ENCODE measurements around the gene GJC1. TPM values are rescaled to one million over a fixed set of nuclear protein-coding genes. Genes with fewer than 3 reads are reported as not detected.

GJC1 gene
- total RNA-seq (2014; rRNA removed; shearing (Covaris generic)) (18.4 and 19.1 TPM in 2 replicates), polyA plus RNA-seq (2016; fragmentation: Nextera tagmentation; extraction: Ambion mirVana) (13.6 and 15.2 TPM in 2 replicates)

- H3K36me3 ChIP-seq (ENCODE audit: low read depth) = no peaks in the 10 kb centered on the region
- peaks cover 17% of the 10 kb centered on the region for H3K4me1 ChIP-seq (ENCODE audit: insufficient read depth)
- DNase-seq = peak; percentile 62
- no peaks in the 10 kb centered on the region for H4K20me1 ChIP-seq (ENCODE audit: insufficient read depth)
- WGBS, 2 experiments (ENCODE audit: low coverage in 1 of 2, low lambda C conversion rate in 2 of 2, missing lambda C conversion rate in 2 of 2) = 1% methylated on average over 82 to 109 of the region's 123 CpGs
- H3K27ac ChIP-seq = peak within 1 kb of the TSS; percentile 45
- peak within 1 kb of the TSS; percentile 82 for H3K4me2 ChIP-seq (ENCODE audit: unreplicated experiment)
- H3K9ac ChIP-seq = peak within 1 kb of the TSS; percentile 85
- H3K9me2 ChIP-seq (ENCODE audit: insufficient read depth) = no peaks in the 10 kb centered on the region
- H3K4me3 ChIP-seq = peak within 1 kb of the TSS; percentile 97
- H3K9me3 ChIP-seq (ENCODE audit: low read depth) = no peaks in the 10 kb centered on the region
- no peaks in the 10 kb centered on the region for H3K27me3 ChIP-seq (replicated peaks; ENCODE audit: insufficient read depth)
- H2AFZ ChIP-seq = peak within 1 kb of the TSS; percentile 90
- no peak for TF ChIP-seq EZH2phosphoT487 (IDR thresholded peaks at IDR 0.05; ENCODE audit: insufficient read depth, low read depth)
- no peak for TF ChIP-seq EZH2 (IDR thresholded peaks at IDR 0.05; ENCODE audit: insufficient read depth, poor library complexity, severe bottlenecking)
- H3F3A ChIP-seq (ENCODE audit: insufficient read depth) = peaks cover 22% of the 10 kb centered on the region
- H3K79me2 ChIP-seq (ENCODE audit: insufficient read depth) = peaks cover 49% of the 10 kb centered on the region
- in situ Hi-C loops (cut with MboI) = no loop called here
These were observed at the start of gene GJC1 for GRCh38 chr17:44829523-44830358. GJC1 (minus strand) TSS chr17:44830287; CDS start chr17:44805817, 24,470 bp downstream.

GRCh38 chr17:44879376-44879775, 49.3 kb upstream of the GJC1 start:
- Histone ChIP-seq H3K9me2 (ENCODE audit: insufficient read depth) (no peaks in the 10 kb centered on the region), H3K27me3 (replicated peaks; ENCODE audit: insufficient read depth) (no peaks in the 10 kb centered on the region), H3K9me3 (ENCODE audit: low read depth) (no peaks in the 10 kb centered on the region), H3K9ac (no peak overlapping the region), H3K4me3 (no peak overlapping the region), H3K27ac (no peak overlapping the region), H3F3A (ENCODE audit: insufficient read depth) (peaks cover 9% of the 10 kb centered on the region), H3K4me1 (ENCODE audit: insufficient read depth) (no peaks in the 10 kb centered on the region), H4K20me1 (ENCODE audit: insufficient read depth) (no peaks in the 10 kb centered on the region), H3K36me3 (ENCODE audit: low read depth) (peaks cover 62% of the 10 kb centered on the region), H2AFZ (no peak overlapping the region), H3K79me2 (ENCODE audit: insufficient read depth) (0 out of 2 replicates have a peak, but pooled peaks cover 12% of the 10 kb centered on the region), H3K4me2 (ENCODE audit: unreplicated experiment) (no peak overlapping the region)
- no peak for DNase-seq
- WGBS, 2 experiments (ENCODE audit: low coverage in 1 of 2, low lambda C conversion rate in 2 of 2, missing lambda C conversion rate in 2 of 2) = 94 to 98% methylated on average over 6 of the region's 6 CpGs
- no peak for TF ChIP-seq EZH2 (IDR thresholded peaks at IDR 0.05; ENCODE audit: insufficient read depth, poor library complexity, severe bottlenecking)
- TF ChIP-seq EZH2phosphoT487 (IDR thresholded peaks at IDR 0.05; ENCODE audit: insufficient read depth, low read depth) = no peak
- in situ Hi-C loops (cut with MboI) = no loop called here

GRCh38 chr17:44878627-44879221, 48.6 kb upstream of the GJC1 start:
- Histone ChIP-seq H3F3A (ENCODE audit: insufficient read depth) (peaks cover 9% of the 10 kb centered on the region), H2AFZ (no peak overlapping the region), H3K9ac (no peak overlapping the region), H3K4me3 (no peak overlapping the region), H3K27ac (no peak overlapping the region), H3K9me3 (ENCODE audit: low read depth) (no peaks in the 10 kb centered on the region), H3K9me2 (ENCODE audit: insufficient read depth) (no peaks in the 10 kb centered on the region), H3K4me2 (ENCODE audit: unreplicated experiment) (no peak overlapping the region), H3K79me2 (ENCODE audit: insufficient read depth) (0 out of 2 replicates have a peak, but pooled peaks cover 12% of the 10 kb centered on the region), H4K20me1 (ENCODE audit: insufficient read depth) (no peaks in the 10 kb centered on the region), H3K36me3 (ENCODE audit: low read depth) (peaks cover 64% of the 10 kb centered on the region), H3K4me1 (ENCODE audit: insufficient read depth) (no peaks in the 10 kb centered on the region), H3K27me3 (replicated peaks; ENCODE audit: insufficient read depth) (no peaks in the 10 kb centered on the region)
- in situ Hi-C loops (cut with MboI) = no loop called here
- 44 to 46% methylated on average over 6 of the region's 6 CpGs for WGBS, 2 experiments (ENCODE audit: low coverage in 1 of 2, low lambda C conversion rate in 2 of 2, missing lambda C conversion rate in 2 of 2)
- TF ChIP-seq EZH2 (IDR thresholded peaks at IDR 0.05; ENCODE audit: insufficient read depth, poor library complexity, severe bottlenecking) (no peak), EZH2phosphoT487 (IDR thresholded peaks at IDR 0.05; ENCODE audit: insufficient read depth, low read depth) (no peak)
- peak; percentile 64 for DNase-seq

- Histone ChIP-seq H3K79me2 (ENCODE audit: insufficient read depth) (0 out of 2 replicates have a peak, but pooled peaks cover 12% of the 10 kb centered on the region), H3K4me1 (ENCODE audit: insufficient read depth) (no peaks in the 10 kb centered on the region), H3K9me2 (ENCODE audit: insufficient read depth) (no peaks in the 10 kb centered on the region), H3K36me3 (ENCODE audit: low read depth) (peaks cover 51% of the 10 kb centered on the region), H3K9ac (no peak overlapping the region), H3K4me3 (no peak overlapping the region), H2AFZ (no peak overlapping the region), H3K9me3 (ENCODE audit: low read depth) (no peaks in the 10 kb centered on the region), H3K27me3 (replicated peaks; ENCODE audit: insufficient read depth) (no peaks in the 10 kb centered on the region), H4K20me1 (ENCODE audit: insufficient read depth) (no peaks in the 10 kb centered on the region), H3K4me2 (ENCODE audit: unreplicated experiment) (no peak overlapping the region), H3F3A (ENCODE audit: insufficient read depth) (peaks cover 9% of the 10 kb centered on the region), H3K27ac (no peak overlapping the region)
- in situ Hi-C loops (cut with MboI) = no loop called here
- DNase-seq = no peak
- 90 to 94% methylated on average over 5 of the region's 5 CpGs for WGBS, 2 experiments (ENCODE audit: low coverage in 1 of 2, low lambda C conversion rate in 2 of 2, missing lambda C conversion rate in 2 of 2)
- TF ChIP-seq EZH2phosphoT487 (IDR thresholded peaks at IDR 0.05; ENCODE audit: insufficient read depth, low read depth) (no peak), EZH2 (IDR thresholded peaks at IDR 0.05; ENCODE audit: insufficient read depth, poor library complexity, severe bottlenecking) (no peak)
These were observed 47.0 kb upstream of the GJC1 start for GRCh38 chr17:44877121-44877520.

Measured in GM23248 (cell line).